ENCODE results near the gene TMED8. TPM values are rescaled to one million over a fixed set of nuclear protein-coding genes. Genes with fewer than 3 reads are reported as not detected.

TMED8 gene
- total and polyA plus RNA-seq, 4 donors: 1.3 to 6.9 (median 4.2) TPM

DNA sequence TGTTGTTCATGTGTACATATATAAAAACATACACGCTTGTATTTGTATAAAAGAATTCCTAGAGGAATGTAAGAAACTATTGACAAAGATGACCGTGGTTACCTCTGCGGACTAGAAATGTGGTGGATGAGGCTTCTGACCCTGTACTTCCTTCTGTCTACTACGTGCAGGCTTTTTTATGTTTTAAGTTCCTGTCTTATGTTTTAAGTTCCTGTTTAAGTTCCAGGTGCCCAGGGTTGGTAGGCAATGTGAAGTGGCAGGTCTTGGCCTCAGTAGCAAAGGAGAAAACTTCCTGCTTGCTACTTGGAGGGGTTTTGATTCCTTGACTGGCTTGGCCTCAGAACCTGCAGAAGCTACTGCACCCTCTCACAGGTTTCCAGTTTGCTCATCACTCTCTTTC, 67.8 kb downstream of the TMED8 start:
- 80% methylated on average over 4 of the region's 4 CpGs for WGBS
- DNase-seq (ENCODE audit: low spot score): no peak
- H3K27ac ChIP-seq (ENCODE audit: low read depth in 1 of 2, low read length in 2 of 2): no peak overlapping the region
- TF ChIP-seq RAD21 (IDR thresholded peaks at IDR 0.05) (no peak), HNF4A (conservative IDR thresholded peaks at IDR 0.05) (no peak), EGR1 (IDR thresholded peaks at IDR 0.05; ENCODE audit: low read depth in 2 of 2) (no peak), GABPA (IDR thresholded peaks at IDR 0.05 in 1 of 2, conservative IDR thresholded peaks at IDR 0.05 in 1 of 2) (no peak), NR2F2 (IDR thresholded peaks at IDR 0.05) (no peak), HNF4G (IDR thresholded peaks at IDR 0.05) (no peak), SP1 (IDR thresholded peaks at IDR 0.05) (no peak), FOXA1 (IDR thresholded peaks at IDR 0.05) (no peak), RXRA (IDR thresholded peaks at IDR 0.05) (no peak), YY1 (IDR thresholded peaks at IDR 0.05) (no peak), TAF1 (conservative IDR thresholded peaks at IDR 0.05) (no peak), FOXA2 (IDR thresholded peaks at IDR 0.05) (no peak), JUND (IDR thresholded peaks at IDR 0.05) (no peak)
- TF ChIP-seq, protein P1, sequence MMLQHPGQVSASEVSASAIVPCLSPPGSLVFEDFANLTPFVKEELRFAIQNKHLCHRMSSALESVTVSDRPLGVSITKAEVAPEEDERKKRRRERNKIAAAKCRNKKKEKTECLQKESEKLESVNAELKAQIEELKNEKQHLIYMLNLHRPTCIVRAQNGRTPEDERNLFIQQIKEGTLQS (IDR thresholded peaks at IDR 0.05): no peak
- TF ChIP-seq, protein P2, sequence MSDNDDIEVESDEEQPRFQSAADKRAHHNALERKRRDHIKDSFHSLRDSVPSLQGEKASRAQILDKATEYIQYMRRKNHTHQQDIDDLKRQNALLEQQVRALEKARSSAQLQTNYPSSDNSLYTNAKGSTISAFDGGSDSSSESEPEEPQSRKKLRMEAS (IDR thresholded peaks at IDR 0.05): no peak
- TF ChIP-seq, protein P3, sequence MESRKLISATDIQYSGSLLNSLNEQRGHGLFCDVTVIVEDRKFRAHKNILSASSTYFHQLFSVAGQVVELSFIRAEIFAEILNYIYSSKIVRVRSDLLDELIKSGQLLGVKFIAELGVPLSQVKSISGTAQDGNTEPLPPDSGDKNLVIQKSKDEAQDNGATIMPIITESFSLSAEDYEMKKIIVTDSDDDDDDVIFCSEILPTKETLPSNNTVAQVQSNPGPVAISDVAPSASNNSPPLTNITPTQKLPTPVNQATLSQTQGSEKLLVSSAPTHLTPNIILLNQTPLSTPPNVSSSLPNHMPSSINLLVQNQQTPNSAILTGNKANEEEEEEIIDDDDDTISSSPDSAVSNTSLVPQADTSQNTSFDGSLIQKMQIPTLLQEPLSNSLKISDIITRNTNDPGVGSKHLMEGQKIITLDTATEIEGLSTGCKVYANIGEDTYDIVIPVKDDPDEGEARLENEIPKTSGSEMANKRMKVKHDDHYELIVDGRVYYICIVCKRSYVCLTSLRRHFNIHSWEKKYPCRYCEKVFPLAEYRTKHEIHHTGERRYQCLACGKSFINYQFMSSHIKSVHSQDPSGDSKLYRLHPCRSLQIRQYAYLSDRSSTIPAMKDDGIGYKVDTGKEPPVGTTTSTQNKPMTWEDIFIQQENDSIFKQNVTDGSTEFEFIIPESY (IDR thresholded peaks at IDR 0.05): no peak
- TF ChIP-seq, protein P4, sequence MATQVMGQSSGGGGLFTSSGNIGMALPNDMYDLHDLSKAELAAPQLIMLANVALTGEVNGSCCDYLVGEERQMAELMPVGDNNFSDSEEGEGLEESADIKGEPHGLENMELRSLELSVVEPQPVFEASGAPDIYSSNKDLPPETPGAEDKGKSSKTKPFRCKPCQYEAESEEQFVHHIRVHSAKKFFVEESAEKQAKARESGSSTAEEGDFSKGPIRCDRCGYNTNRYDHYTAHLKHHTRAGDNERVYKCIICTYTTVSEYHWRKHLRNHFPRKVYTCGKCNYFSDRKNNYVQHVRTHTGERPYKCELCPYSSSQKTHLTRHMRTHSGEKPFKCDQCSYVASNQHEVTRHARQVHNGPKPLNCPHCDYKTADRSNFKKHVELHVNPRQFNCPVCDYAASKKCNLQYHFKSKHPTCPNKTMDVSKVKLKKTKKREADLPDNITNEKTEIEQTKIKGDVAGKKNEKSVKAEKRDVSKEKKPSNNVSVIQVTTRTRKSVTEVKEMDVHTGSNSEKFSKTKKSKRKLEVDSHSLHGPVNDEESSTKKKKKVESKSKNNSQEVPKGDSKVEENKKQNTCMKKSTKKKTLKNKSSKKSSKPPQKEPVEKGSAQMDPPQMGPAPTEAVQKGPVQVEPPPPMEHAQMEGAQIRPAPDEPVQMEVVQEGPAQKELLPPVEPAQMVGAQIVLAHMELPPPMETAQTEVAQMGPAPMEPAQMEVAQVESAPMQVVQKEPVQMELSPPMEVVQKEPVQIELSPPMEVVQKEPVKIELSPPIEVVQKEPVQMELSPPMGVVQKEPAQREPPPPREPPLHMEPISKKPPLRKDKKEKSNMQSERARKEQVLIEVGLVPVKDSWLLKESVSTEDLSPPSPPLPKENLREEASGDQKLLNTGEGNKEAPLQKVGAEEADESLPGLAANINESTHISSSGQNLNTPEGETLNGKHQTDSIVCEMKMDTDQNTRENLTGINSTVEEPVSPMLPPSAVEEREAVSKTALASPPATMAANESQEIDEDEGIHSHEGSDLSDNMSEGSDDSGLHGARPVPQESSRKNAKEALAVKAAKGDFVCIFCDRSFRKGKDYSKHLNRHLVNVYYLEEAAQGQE (IDR thresholded peaks at IDR 0.05): no peak
- TF ChIP-seq, protein P5, sequence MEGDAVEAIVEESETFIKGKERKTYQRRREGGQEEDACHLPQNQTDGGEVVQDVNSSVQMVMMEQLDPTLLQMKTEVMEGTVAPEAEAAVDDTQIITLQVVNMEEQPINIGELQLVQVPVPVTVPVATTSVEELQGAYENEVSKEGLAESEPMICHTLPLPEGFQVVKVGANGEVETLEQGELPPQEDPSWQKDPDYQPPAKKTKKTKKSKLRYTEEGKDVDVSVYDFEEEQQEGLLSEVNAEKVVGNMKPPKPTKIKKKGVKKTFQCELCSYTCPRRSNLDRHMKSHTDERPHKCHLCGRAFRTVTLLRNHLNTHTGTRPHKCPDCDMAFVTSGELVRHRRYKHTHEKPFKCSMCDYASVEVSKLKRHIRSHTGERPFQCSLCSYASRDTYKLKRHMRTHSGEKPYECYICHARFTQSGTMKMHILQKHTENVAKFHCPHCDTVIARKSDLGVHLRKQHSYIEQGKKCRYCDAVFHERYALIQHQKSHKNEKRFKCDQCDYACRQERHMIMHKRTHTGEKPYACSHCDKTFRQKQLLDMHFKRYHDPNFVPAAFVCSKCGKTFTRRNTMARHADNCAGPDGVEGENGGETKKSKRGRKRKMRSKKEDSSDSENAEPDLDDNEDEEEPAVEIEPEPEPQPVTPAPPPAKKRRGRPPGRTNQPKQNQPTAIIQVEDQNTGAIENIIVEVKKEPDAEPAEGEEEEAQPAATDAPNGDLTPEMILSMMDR (IDR thresholded peaks at IDR 0.05; ENCODE audit: low read depth, low read length, missing input control): no peak
- no peaks in the 10 kb centered on the region for H3K27me3 ChIP-seq (ENCODE audit: control insufficient read depth in 4 of 4, insufficient read depth in 4 of 4, low read length in 3 of 4)
- H3K9ac ChIP-seq (ENCODE audit: low read depth in 1 of 2, low read length in 2 of 2): no peak overlapping the region
- H3K4me3 ChIP-seq (ENCODE audit: low read depth in 1 of 3, low read length in 3 of 3): no peak overlapping the region
- no peaks in the 10 kb centered on the region for H3K9me3 ChIP-seq (ENCODE audit: control insufficient read depth in 4 of 4, low read length in 3 of 4)
- H3K4me1 ChIP-seq (ENCODE audit: control insufficient read depth in 4 of 4, insufficient read depth in 4 of 4, low read length in 3 of 4): no peaks in the 10 kb centered on the region
- peaks cover 0 to 7% (median 1%) of the 10 kb centered on the region in 4 donors for H3K36me3 ChIP-seq (ENCODE audit: control insufficient read depth in 4 of 4, insufficient read depth in 3 of 4, low read depth in 1 of 4, low read length in 3 of 4)

All from liver (tissue), 9 donors.